ENCODE measurements around the gene VAX1. TPM values are rescaled to one million over a fixed set of nuclear protein-coding genes. Genes with fewer than 3 reads are reported as not detected.

Gene VAX1
- total RNA-seq, 6 donors from 2014 or later = not detected

DNA sequence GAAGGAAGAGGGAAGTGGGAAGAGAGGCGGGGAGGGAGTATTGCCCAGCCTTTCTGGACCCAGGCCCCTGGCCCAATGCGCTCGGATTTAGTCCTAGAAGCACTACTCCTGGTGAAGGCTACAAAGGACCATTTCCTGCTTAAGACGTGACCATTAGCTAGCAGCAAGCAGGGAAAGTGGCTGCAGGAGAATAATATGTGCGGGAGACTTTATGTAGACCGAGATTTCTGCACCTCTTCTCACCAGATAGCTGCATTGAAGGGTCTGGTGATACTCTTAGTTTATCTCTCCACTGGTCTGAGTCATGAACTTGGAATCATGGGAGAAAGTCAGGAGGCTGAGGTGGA, 3.1 kb downstream of the VAX1 start:
- no peaks in the 10 kb centered on the region for H3K9me3 ChIP-seq
- H3K4me3 ChIP-seq = no peak overlapping the region
- 59 to 66% methylated on average over 6 of the region's 6 CpGs for WGBS, 2 donors
- peaks cover 36 to 65% (median 45%) of the 10 kb centered on the region in 4 donors for H3K4me1 ChIP-seq
- H3K36me3 ChIP-seq = no peaks in the 10 kb centered on the region
- TF ChIP-seq POLR2A (IDR thresholded peaks at IDR 0.05) (no peak), EP300 (IDR thresholded peaks at IDR 0.05) (no peak), POLR2AphosphoS5 (IDR thresholded peaks at IDR 0.05) (no peak)
- TF ChIP-seq, protein P1, sequence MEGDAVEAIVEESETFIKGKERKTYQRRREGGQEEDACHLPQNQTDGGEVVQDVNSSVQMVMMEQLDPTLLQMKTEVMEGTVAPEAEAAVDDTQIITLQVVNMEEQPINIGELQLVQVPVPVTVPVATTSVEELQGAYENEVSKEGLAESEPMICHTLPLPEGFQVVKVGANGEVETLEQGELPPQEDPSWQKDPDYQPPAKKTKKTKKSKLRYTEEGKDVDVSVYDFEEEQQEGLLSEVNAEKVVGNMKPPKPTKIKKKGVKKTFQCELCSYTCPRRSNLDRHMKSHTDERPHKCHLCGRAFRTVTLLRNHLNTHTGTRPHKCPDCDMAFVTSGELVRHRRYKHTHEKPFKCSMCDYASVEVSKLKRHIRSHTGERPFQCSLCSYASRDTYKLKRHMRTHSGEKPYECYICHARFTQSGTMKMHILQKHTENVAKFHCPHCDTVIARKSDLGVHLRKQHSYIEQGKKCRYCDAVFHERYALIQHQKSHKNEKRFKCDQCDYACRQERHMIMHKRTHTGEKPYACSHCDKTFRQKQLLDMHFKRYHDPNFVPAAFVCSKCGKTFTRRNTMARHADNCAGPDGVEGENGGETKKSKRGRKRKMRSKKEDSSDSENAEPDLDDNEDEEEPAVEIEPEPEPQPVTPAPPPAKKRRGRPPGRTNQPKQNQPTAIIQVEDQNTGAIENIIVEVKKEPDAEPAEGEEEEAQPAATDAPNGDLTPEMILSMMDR (IDR thresholded peaks at IDR 0.05) = no peak
- DNase-seq = no peak
- H3K27me3 ChIP-seq = peaks cover 4 to 87% (median 48%) of the 10 kb centered on the region in 4 donors
- ATAC-seq (ENCODE audit: low FRiP score in 2 of 2) = no peak
- no peak overlapping the region for H3K27ac ChIP-seq

DNA sequence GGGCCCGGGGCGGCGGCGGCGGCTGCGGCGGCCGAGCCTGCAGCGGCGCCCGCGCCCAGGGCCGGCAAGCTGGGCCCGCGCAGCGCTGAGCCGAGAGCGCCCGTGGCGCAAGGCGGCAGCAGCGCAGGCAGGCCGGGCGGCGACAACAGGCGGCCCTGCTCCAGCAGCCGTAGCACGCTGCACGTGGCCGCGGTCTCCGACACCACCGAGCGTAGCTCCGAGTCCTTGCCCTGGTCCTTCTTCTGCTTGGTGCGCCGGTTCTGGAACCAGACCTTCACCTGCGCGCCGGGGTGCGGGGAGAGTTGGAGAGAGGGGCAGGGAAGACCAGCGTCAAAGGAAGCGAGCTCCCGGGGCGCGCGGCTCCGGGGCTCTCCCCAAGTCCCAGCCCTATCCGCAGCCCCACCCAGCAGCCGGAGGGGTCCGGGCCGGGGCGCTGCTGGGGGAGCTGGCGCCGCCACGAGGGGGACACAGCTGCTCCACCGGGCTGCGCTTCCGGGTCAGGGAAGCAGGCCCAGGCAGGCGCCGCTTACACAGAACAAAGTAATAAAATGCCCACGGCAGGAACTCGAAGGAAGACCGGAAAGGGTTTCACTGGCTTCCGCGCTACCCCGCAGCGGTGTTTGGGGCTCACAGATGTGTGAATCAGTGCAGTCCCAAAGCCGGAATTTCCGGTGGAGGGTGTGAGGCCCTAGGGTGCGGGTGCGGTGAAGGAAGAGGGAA, 3.6 kb downstream of the VAX1 start:
- 14 to 16% methylated on average over 12 to 43 of the region's 72 CpGs for WGBS, 2 donors
- no peak overlapping the region for H3K27ac ChIP-seq
- H3K4me1 ChIP-seq = peaks cover 36 to 60% (median 43%) of the 10 kb centered on the region in 4 donors
- H3K9me3 ChIP-seq = no peaks in the 10 kb centered on the region
- peak overlapping the region in 1 of 4 donors; percentile 8 for H3K4me3 ChIP-seq
- H3K36me3 ChIP-seq = no peaks in the 10 kb centered on the region
- ATAC-seq (ENCODE audit: low FRiP score in 2 of 2) (no peak), DNase-seq (peak in 1 of 2 donors; percentile 75)
- TF ChIP-seq, protein P1 (IDR thresholded peaks at IDR 0.05) = no peak
- TF ChIP-seq POLR2AphosphoS5 (IDR thresholded peaks at IDR 0.05) (no peak), EP300 (IDR thresholded peaks at IDR 0.05) (no peak), POLR2A (IDR thresholded peaks at IDR 0.05) (no peak)
- peaks cover 4 to 85% (median 46%) of the 10 kb centered on the region in 4 donors for H3K27me3 ChIP-seq

DNA sequence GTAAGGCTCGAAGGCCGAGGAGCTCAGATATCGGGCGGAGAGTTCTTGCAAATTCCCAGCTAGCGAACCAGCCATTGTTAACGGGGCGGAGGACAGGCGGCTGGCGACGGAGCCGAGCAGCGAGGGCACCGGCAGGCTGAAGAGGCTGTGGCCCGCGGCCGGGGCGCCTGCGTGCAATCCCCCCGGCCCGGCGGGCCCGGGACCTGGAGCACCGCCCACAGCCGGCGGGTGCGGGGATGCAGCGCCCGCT, 4.1 kb downstream of the VAX1 start:
- peaks cover 4 to 82% (median 43%) of the 10 kb centered on the region in 4 donors for H3K27me3 ChIP-seq
- H3K9me3 ChIP-seq = no peaks in the 10 kb centered on the region
- peaks cover 36 to 60% (median 40%) of the 10 kb centered on the region in 4 donors for H3K4me1 ChIP-seq
- no peak overlapping the region for H3K4me3 ChIP-seq
- WGBS, 2 donors = 1 to 6% methylated on average over 8 to 12 of the region's 28 CpGs
- ATAC-seq (ENCODE audit: low FRiP score in 2 of 2) (no peak), DNase-seq (no peak)
- no peaks in the 10 kb centered on the region for H3K36me3 ChIP-seq
- H3K27ac ChIP-seq = no peak overlapping the region
- TF ChIP-seq, protein P1 (IDR thresholded peaks at IDR 0.05) = no peak
- no peak for TF ChIP-seq POLR2AphosphoS5 (IDR thresholded peaks at IDR 0.05)
- TF ChIP-seq POLR2A (IDR thresholded peaks at IDR 0.05) = no peak
- TF ChIP-seq EP300 (IDR thresholded peaks at IDR 0.05) = no peak

DNA sequence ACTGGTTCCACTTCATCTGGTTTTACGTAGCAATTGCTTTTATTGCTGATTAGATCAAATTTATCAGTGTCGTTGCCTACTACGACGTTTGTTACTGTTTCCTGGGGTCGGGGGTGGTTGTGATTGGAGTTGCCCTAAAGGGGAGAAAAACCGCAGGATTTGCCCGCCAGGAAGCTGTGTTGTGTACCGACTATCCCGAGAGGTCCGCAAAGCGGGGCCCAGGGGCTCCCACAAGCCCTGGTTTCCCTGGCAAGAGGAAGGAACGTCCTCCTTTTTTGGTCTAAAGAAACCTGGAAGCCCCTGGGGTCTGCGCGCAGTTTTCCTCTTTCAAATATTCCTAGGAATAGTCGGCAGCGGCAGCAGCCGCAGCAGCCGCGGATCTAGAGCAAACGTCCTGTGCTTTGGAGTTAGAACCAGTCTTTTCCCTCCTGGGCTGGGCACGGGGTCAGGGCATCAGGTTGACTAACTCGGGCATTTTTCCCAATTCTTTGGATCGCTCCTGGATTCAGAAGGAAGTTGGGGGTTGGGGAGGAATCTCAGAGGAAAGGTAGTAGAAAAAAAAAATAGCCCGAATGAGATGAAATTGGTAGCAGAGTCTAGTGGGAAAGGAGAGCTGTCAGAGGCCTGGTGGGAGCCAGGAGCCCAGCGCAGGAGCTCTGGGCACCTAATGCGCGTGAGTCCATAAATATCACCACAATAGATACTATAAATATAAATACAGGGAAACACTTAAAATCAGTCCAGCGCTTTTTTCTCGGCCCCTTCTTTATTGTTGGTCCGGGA, 4.6 kb downstream of the VAX1 start:
- no peak for ATAC-seq (ENCODE audit: low FRiP score in 2 of 2)
- no peak for DNase-seq
- no peaks in the 10 kb centered on the region for H3K36me3 ChIP-seq
- H3K27me3 ChIP-seq = peaks cover 4 to 79% (median 41%) of the 10 kb centered on the region in 4 donors
- WGBS, 2 donors = 7 to 8% methylated on average over 29 to 30 of the region's 30 CpGs
- peaks cover 32 to 58% (median 40%) of the 10 kb centered on the region in 4 donors for H3K4me1 ChIP-seq
- H3K27ac ChIP-seq = no peak overlapping the region
- no peaks in the 10 kb centered on the region for H3K9me3 ChIP-seq
- no peak for TF ChIP-seq EP300 (IDR thresholded peaks at IDR 0.05)
- no peak for TF ChIP-seq POLR2AphosphoS5 (IDR thresholded peaks at IDR 0.05)
- TF ChIP-seq, protein P1 (IDR thresholded peaks at IDR 0.05) = no peak
- TF ChIP-seq POLR2A (IDR thresholded peaks at IDR 0.05) = no peak
- H3K4me3 ChIP-seq = no peak overlapping the region

Measured in upper lobe of left lung (tissue), 6 donors.